Psoas muscle (tissue), 8 donors: ENCODE data around the gene ATG12. TPM values are rescaled to one million over a fixed set of nuclear protein-coding genes. Genes with fewer than 3 reads are reported as not detected.

Experiments used
- ATAC-seq, 4 donors: fragments of 200-7000 bp; cut with Tn5 transposase; one replicate each; pipeline ENCODE4 v1.9.1; 2020; ENCODE audit warnings: moderate library complexity in 3 of 4, mild to moderate bottlenecking in 2 of 4
- DNase-seq, 2 donors: peaks; one replicate each; pipeline ENCODE4 v3.0.0-alpha.2; 2020
- H3K27ac ChIP-seq: fragments of 200-600 bp; one replicate; pipeline ENCODE4 v1.8.0; 2022
- H3K27me3 ChIP-seq, 3 donors: fragments of 200-600 bp in 1 of 3; one replicate each; pipeline versions ENCODE4 v1.6.1 to v1.8.0; 2013 to 2022; ENCODE audit warnings: low read length in 2 of 3, mild to moderate bottlenecking in 2 of 3, moderate library complexity in 1 of 3; ENCODE audit not compliant: insufficient read depth in 3 of 3
- H3K36me3 ChIP-seq, 2 donors: fragments of 200-600 bp in 1 of 2; one replicate each; pipeline versions ENCODE4 v1.6.1 to v1.8.0; 2013 to 2022; ENCODE audit warnings: low read depth in 1 of 2, mild to moderate bottlenecking in 1 of 2, moderate library complexity in 1 of 2; ENCODE audit not compliant: insufficient read depth in 1 of 2
- H3K4me1 ChIP-seq: fragments of 200-600 bp; one replicate; pipeline ENCODE4 v1.8.0; 2022
- H3K4me3 ChIP-seq: fragments of 200-600 bp; one replicate; pipeline ENCODE4 v1.8.0; 2022; ENCODE audit warnings: mild to moderate bottlenecking
- H3K9me3 ChIP-seq: fragments of 200-600 bp; one replicate; pipeline ENCODE4 v1.8.0; 2022
- WGBS, 3 donors: extraction: QIAGEN DNeasy Blood & Tissue Kit; methylation state at CpG; one replicate each; pipeline versions ENCODE4 v1.1.6 to v1.1.7; 2013; 5-methylcytosine and 5-hydroxymethylcytosine counted together
- intact Hi-C, 2 donors: fragments of 100-400 bp; cut with DNase I; formaldehyde crosslinking; loops; one replicate each; pipeline versions ENCODE4 v1.11.0 to v1.14.2; 2022
- polyA plus RNA-seq, 3 donors: library from polyadenylated mRNA; stranded (reverse); fragments of 200-250 nt; gene quantifications; one replicate each; pipeline ENCODE4 v1.2.3, GENCODE V29; 2013
- total RNA-seq, 4 donors: library from RNA; stranded (reverse); fragmentation: NEBNext Ultra II Directional in 2 of 4; extraction: Animal tissue kit (Norgen Biotek cat#: 25700) in 2 of 4; gene quantifications; one replicate each; pipeline versions ENCODE4 v1.2.1 to v1.2.4, GENCODE V29; 2021 to 2023
- TF ChIP-seq, protein P1 (sequence below): fragments of 200-600 bp; IDR thresholded peaks from one replicate; pipeline ENCODE4 v1.8.0; 2022; ENCODE audit warnings: antibody characterized with exemption
- donor health status: healthy with polysubstance abuse.
- donor health status: DM: no; HTN: no; CAD: no; lungs with moderate emphysema.
- donor health status: Bipolar disorder and iron deficiency.
- donor health status: healthy.
- donor health status: DM: yes; HTN: yes; CAD: no.
- donor health status: DM: no; HTN: no; CAD: no.
- donor health status: DM: no; HTN: no; CAD: no.
- donor health status: DM: yes; HTN: yes; CAD: no.

Gene ATG12
- total and polyA plus RNA-seq, 7 donors, result 19.6 to 44.2 (median 32.8) TPM

DNA sequence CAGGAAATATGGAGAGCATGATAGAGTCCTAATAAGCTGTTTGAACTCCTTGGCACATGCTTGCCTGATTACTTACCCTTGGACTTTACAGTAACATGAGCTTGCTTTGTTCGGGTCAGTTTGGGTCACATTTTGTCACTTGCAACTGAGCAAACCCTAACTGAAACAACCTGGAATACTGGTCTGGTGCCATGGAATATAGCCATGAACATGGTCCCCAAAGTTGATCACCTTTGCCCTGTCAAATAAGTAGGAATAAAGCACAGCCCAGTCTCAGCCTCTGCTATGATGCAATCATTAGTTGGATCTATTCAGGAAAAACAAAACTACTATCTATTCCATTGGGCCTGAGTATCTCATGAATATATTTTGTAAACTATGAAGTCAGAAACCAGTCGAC lies 43.1 kb downstream of the ATG12 start:
- ATAC-seq (peak in 1 of 4 donors; percentile 44), DNase-seq (no peak)
- Histone ChIP-seq H3K9me3 (no peaks in the 10 kb centered on the region), H3K4me3 (no peak overlapping the region), H3K36me3 (no peaks in the 10 kb centered on the region), H3K27me3 (no peaks in the 10 kb centered on the region), H3K27ac (no peak overlapping the region), H3K4me1 (no peaks in the 10 kb centered on the region)
- 52 to 58% (median 56%) methylated on average over 2 of the region's 2 CpGs for WGBS, 3 donors
- TF ChIP-seq, protein P1, sequence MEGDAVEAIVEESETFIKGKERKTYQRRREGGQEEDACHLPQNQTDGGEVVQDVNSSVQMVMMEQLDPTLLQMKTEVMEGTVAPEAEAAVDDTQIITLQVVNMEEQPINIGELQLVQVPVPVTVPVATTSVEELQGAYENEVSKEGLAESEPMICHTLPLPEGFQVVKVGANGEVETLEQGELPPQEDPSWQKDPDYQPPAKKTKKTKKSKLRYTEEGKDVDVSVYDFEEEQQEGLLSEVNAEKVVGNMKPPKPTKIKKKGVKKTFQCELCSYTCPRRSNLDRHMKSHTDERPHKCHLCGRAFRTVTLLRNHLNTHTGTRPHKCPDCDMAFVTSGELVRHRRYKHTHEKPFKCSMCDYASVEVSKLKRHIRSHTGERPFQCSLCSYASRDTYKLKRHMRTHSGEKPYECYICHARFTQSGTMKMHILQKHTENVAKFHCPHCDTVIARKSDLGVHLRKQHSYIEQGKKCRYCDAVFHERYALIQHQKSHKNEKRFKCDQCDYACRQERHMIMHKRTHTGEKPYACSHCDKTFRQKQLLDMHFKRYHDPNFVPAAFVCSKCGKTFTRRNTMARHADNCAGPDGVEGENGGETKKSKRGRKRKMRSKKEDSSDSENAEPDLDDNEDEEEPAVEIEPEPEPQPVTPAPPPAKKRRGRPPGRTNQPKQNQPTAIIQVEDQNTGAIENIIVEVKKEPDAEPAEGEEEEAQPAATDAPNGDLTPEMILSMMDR, result no peak
- intact Hi-C loops, result no loop called here

DNA sequence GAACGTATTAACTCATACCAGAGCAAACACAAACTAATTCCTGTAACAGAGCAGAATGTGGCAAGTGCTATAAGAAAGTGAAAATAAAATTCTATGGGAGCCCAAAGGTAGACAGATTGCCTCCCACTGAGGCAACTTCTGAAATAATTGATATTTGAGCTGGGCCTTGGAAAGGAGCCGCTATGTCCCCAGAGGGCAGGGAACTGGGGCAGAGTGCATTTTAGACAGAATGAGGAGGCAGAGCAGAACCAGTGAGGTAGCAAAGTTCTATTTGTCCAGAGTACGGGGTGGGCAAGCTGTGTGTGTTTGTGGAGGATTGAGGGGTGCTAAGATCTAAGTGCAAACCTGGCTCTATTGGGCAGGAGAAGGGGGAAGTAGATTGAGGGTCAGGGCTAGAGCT lies 44.7 kb downstream of the ATG12 start:
- TF ChIP-seq, protein P1, result no peak
- WGBS, 3 donors, result 78 to 86% (median 82%) methylated on average over 3 of the region's 3 CpGs
- no peak for ATAC-seq

DNA sequence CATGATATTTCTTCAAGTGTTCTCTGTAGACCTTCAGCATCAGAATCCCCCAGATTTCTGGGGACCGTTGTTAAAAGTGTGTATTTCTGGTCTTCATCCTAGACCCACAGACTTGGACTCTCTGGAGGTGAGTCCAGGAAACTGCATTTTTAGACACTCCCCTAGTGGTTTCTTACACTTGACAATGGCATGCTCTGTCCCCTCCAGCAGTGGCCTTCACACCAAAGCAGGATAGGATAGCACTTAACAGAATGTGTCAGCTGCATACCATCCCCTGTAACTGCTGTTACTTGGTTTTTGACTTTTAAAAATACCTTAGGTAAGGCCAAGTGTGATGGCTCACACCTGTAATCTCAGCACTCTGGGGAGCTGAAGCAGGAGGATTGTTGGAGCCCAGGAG lies 45.7 kb downstream of the ATG12 start:
- ATAC-seq (no peak), DNase-seq (no peak)
- no peak overlapping the region for H3K4me3 ChIP-seq
- peaks cover 0 to 2% (median 0%) of the 10 kb centered on the region in 3 donors for H3K27me3 ChIP-seq
- H3K36me3 ChIP-seq, result no peaks in the 10 kb centered on the region
- intact Hi-C loops, result no loop called here
- WGBS, 3 donors, result 85 to 100% (median 89%) methylated on average over 1 of the region's 1 CpG
- H3K27ac ChIP-seq, result no peak overlapping the region
- H3K9me3 ChIP-seq, result no peaks in the 10 kb centered on the region
- TF ChIP-seq, protein P1, result no peak
- H3K4me1 ChIP-seq, result no peaks in the 10 kb centered on the region

More for the DNA sequence above, 44.7 kb downstream of the ATG12 start:
- no peaks in the 10 kb centered on the region for H3K4me1 ChIP-seq
- H3K36me3 ChIP-seq, result no peaks in the 10 kb centered on the region
- intact Hi-C loops, result no loop called here
- no peaks in the 10 kb centered on the region for H3K27me3 ChIP-seq
- no peak overlapping the region for H3K27ac ChIP-seq
- no peak for DNase-seq
- no peak overlapping the region for H3K4me3 ChIP-seq
- H3K9me3 ChIP-seq, result no peaks in the 10 kb centered on the region

DNA sequence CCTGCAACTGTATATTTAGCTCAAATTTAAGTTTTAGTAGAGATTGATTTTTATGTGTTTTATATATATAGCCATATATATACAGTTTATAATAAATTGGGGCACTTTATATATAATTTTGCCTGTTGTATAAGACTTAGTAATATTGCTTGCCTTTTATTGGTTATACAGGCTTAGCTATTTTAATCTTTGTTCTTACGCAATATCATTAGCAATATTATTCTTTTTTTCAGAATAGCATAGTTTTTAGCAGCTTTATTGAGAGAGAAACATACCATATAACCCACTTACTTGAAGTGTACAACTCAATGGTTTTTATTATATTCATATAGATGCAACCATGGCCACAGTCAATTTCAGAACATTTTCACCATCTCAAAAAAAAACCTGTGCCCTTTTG lies 52.9 kb downstream of the ATG12 start:
- DNase-seq, result no peak
- WGBS, 3 donors, result 94 to 100% (median 98%) methylated on average over 1 of the region's 1 CpG
- TF ChIP-seq, protein P1, result no peak
- no peaks in the 10 kb centered on the region for H3K9me3 ChIP-seq
- no peak for ATAC-seq
- no peak overlapping the region for H3K27ac ChIP-seq
- H3K36me3 ChIP-seq, result no peaks in the 10 kb centered on the region
- intact Hi-C loops, result no loop called here
- H3K27me3 ChIP-seq, result peaks cover 0 to 2% (median 0%) of the 10 kb centered on the region in 3 donors
- no peak overlapping the region for H3K4me3 ChIP-seq
- no peaks in the 10 kb centered on the region for H3K4me1 ChIP-seq

DNA sequence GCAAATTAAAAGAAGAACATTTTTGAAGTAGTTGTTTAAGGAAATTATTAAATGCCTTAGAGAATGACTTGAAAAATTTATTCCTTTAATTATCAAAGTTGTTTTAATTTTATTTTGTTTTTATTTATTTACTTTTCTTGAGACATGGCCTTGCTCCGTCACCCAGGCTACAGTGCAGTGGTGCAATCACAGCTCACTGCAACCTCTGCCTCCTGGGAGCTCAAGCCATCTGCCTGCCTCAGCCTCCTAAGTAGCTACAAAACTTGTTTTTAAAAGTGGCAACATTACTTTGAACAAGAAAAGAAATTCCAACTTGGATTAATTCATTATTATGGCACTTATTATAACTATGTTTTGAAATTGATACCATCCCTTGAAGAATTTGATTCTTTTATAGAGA lies 53.9 kb downstream of the ATG12 start:
- no peak overlapping the region for H3K27ac ChIP-seq
- no peaks in the 10 kb centered on the region for H3K9me3 ChIP-seq
- TF ChIP-seq, protein P1, result no peak
- intact Hi-C loops, result no loop called here
- DNase-seq, result no peak
- H3K27me3 ChIP-seq, result peaks cover 0 to 2% (median 0%) of the 10 kb centered on the region in 3 donors
- H3K36me3 ChIP-seq, result no peaks in the 10 kb centered on the region
- no peak for ATAC-seq
- WGBS, 3 donors, result 22 to 72% (median 53%) methylated on average over 1 of the region's 1 CpG
- H3K4me3 ChIP-seq, result no peak overlapping the region
- H3K4me1 ChIP-seq, result no peaks in the 10 kb centered on the region
